UCSD-AML1 (cell line): ENCODE data around the gene MFSD6L.

Experiments used
- DNase-seq: peaks from one replicate; lab custom pipeline; 2025; ENCODE audit not compliant: unreplicated experiment; lab: John Stamatoyannopoulos, UW

Gene MFSD6L

GRCh38 chr17:8793649-8794048 is 5.5 kb downstream of the MFSD6L start:
- no peak for DNase-seq

GRCh38 chr17:8792646-8793045 is 6.5 kb downstream of the MFSD6L start:
- DNase-seq: no peak

GRCh38 chr17:8791910-8792270 is 7.3 kb downstream of the MFSD6L start:
- DNase-seq: no peak

GRCh38 chr17:8791248-8791909 is 7.8 kb downstream of the MFSD6L start:
- DNase-seq: no peak

GRCh38 chr17:8789743-8790142 is 9.4 kb downstream of the MFSD6L start:
- no peak for DNase-seq

- DNase-seq: no peak
These were observed 10.2 kb downstream of the MFSD6L start for GRCh38 chr17:8788998-8789397.

GRCh38 chr17:8785547-8786413 is 13.4 kb downstream of the MFSD6L start:
- peak; percentile 77 for DNase-seq

GRCh38 chr17:8782176-8782575 is 17.0 kb downstream of the MFSD6L start:
- no peak for DNase-seq

- DNase-seq: no peak
These were observed 17.4 kb downstream of the MFSD6L start for GRCh38 chr17:8781776-8782175.

- DNase-seq: no peak
These were observed 22.3 kb downstream of the MFSD6L start for GRCh38 chr17:8776881-8777280.

GRCh38 chr17:8776248-8776647 is 22.9 kb downstream of the MFSD6L start:
- no peak for DNase-seq

GRCh38 chr17:8766731-8767130 is 32.4 kb downstream of the MFSD6L start:
- DNase-seq: no peak

GRCh38 chr17:8762012-8762411 is 37.2 kb downstream of the MFSD6L start:
- no peak for DNase-seq

- DNase-seq: no peak
These were observed 41.0 kb downstream of the MFSD6L start, which contains the start of gene SPDYE4 for GRCh38 chr17:8758137-8758596. TSS of gene SPDYE4 (minus strand) at chr17:8758546. CDS start at chr17:8758382, 164 bp downstream.

- no peak for DNase-seq
These were observed 42.0 kb downstream of the MFSD6L start for GRCh38 chr17:8757189-8757588.

GRCh38 chr17:8755590-8756255 is 43.4 kb downstream of the MFSD6L start:
- no peak for DNase-seq

GRCh38 chr17:8754890-8755289 is 44.3 kb downstream of the MFSD6L start:
- no peak for DNase-seq

- DNase-seq: no peak
These were observed 45.2 kb downstream of the MFSD6L start for GRCh38 chr17:8753976-8754440.

GRCh38 chr17:8753136-8753975 is 45.8 kb downstream of the MFSD6L start:
- no peak for DNase-seq

- DNase-seq: no peak
These were observed 49.5 kb downstream of the MFSD6L start for GRCh38 chr17:8749616-8750015.

GRCh38 chr17:8747742-8748141 is 51.4 kb downstream of the MFSD6L start:
- DNase-seq: no peak
